NCI-H2081 (cell line): ENCODE data around the gene PRTFDC1.
"Not testable (repeated sequence)": the region's sequence is repeated elsewhere in the genome, so short reads cannot be mapped to it uniquely, and the experiment has no call there.

ENCODE experiments used
- DNase-seq, 2 experiments: peaks; one replicate each; lab custom pipeline; 2025; lab: John Stamatoyannopoulos, UW

The PRTFDC1 gene

DNA sequence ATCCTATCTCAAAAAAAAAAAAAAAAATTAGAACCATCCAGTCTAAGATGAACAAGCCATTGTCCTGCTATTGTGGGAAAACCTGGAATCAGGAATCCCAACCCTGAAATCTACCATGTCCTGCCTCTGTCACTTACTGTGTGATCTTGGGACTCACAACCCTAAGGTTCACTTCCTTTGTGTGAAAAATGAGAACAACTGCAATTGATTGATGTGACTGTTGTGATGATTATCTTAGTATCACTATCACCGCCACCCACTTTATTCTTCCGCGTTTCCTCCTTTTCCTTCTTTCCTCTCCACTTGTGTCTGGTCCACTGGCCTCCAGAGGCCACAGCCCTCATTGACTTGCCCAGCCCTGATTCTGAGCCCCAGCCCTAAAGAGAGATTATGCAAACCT, 12.6 kb upstream of the PRTFDC1 start:
- DNase-seq: no peak

DNA sequence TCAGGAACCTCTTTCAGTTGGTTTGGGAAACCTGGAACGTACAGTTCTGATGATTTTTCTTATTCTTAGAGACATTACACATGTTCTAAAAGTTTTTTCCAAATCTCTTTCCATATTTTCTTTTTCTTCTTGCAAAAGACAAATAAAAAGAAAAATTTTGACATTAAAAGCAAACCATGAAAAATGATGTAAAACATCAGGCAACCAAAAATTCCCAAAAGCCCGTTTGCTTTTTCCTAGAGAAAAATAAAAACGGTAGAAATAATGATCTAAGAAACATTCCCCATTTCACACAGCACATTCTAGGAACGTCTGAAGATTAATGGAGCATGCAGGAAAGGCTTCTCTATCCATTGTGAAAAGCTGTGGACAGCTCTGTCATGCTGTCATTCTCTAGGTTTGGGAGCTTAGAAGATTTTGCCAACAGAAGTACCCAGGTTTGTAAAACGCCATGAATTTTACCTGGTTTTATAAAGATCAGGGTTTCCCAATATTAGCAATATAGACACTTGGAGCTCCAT, 11.2 kb upstream of the PRTFDC1 start:
- DNase-seq: no peak

DNA sequence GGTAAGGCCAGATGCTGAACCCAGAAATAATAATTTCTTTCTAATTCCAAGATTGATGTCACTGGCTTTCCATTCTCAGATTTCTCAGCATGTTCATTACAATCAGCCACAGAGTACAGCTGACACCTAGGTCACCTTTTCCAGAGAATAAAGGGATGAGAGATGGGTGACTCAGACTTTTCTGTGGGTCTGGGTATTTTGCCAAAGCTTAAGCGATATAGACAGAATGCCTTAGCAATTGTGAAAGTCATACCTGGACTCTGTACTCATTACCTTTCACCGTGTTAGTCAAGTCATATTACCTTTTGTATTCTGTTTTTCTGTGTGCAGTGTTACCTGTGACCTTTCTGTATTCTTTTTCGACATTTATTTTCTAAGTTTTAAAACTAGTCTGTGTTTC, 10.6 kb upstream of the PRTFDC1 start:
- no peak for DNase-seq

DNA sequence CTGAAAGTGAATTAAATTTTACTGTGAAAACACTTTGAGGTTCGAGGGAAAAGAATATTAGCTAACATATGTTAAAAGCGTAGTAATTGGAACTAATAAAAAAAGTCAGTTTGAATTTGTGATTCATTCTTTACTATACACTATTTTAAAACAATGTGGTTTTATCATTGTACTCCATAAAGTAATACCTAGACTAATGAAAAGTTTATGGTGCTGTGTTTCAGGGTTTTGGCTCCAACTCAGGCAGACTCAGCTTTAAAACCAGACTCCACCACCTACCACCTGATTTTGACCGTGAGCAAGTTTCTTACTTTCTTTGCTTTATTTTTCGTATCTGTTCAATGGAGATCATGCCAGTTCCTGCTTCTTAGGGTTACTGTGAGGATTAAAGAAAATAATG, 9.2 kb upstream of the PRTFDC1 start:
- DNase-seq: no peak

DNA sequence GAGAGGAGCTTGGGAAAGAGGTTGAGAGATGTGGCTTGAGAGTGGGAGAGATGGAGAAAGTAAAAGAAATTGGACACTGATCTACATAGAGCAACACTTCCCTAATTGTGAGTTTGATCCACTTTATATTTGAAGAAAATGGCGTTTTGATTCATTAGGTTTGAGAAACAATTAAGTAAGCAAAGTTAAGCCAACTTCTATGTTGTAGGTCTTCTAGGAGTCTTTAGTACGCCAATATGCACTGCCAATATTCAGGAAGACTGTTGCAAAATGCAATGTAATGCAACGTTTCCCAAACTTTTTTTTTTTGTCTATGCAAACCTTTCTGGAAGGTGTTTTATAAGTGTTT, 7.0 kb upstream of the PRTFDC1 start:
- DNase-seq: no peak

DNA sequence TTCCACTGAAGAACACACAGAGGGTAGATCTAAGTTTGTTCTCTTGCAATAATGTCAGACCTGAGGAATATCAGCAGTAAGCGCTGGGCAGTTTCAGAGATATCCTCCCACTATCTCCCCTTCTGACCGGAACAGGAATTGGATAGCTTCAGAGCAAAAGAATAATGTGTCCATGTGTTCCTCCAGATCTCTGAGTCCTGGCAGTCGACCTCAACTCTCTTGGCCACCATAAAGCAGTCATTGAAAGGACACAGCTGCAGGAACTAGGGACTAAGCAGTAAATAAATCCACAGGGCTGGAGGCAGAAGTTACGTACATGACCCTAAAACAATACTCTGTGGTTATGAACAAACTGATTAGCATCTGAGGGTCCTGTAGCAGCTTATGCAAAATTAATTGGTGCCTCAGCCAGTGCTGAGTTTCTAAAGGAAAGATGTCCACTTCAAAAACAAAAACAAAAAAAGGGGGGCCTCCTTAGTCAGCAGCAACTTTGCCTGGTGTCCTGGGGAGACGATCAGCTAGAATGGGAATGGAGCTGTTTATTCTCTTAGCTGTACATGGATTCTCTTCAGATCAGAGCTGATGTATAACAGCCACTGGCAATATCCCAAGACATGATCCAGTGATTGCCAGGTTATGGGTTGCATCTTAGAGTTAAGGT, 6.4 kb upstream of the PRTFDC1 start:
- no peak for DNase-seq

DNA sequence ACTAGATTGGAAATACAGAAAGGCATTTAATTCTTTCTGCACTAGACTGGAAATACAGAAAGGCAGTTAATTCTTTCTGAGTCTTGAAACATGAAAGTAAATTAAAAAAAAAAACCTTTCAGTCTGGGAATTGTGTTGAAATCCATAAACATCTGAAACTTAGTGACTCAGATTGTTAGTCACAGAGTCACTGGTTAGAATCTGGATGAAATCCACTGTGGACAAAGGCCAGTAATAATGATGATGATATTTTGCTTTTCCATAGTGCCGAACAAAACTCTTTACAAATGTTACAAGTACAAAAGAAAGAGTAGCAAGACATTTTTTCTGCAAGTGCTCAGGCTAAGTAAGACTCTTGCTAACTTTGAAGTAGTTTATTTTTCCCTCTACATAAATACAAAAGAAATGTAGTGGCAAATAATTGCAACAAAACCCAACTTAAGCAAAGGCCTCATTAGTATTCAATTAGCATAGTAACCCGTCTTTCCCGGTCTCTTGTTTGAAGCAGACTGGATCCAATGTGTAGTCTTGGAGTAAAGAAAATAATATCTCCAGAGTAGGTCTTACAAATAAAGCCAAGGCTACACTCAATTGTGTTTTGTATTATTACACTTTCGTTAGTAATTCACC, 5.8 kb upstream of the PRTFDC1 start:
- no peak for DNase-seq

DNA sequence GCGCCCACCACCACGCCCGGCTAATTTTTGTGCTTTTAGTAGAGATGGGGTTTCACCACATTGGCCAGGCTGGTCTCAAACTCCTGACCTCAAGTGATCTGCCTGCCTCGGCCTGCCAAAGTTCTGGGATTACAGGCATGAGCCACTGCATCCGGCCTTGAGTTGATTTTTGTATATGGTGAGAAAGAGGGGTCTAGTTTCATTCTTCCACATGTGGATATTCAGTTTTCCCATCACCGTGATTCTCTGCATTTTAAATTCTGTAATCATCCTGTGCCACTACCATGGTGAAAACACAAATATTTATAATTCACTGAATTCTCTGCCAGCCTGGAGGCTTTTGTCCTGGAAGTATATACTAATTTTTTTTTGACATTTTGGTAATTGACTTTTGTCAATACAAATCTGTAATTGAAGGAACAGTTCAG, 5.2 kb upstream of the PRTFDC1 start:
- not testable (repeated sequence) for DNase-seq

DNA sequence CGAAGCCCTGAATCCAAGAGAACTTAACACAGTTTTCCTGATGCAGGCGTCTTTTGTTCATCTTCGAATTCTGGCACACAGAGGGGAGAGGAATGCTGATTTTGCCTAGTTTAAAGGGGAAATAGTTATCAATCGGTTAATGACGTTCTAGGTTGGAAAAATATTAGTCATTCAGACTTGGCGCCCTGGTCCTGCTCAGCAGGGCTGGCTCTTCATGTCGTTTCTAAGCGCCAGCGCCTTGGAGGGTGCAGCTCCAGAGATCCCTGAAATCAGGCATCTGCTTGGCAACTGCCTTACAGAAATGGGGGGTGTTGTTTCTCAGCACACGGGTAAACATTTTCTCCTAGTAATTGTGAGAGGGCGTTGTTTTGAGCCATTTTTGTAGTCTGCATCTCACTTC, 1.3 kb upstream of the PRTFDC1 start:
- DNase-seq: no peak

DNA sequence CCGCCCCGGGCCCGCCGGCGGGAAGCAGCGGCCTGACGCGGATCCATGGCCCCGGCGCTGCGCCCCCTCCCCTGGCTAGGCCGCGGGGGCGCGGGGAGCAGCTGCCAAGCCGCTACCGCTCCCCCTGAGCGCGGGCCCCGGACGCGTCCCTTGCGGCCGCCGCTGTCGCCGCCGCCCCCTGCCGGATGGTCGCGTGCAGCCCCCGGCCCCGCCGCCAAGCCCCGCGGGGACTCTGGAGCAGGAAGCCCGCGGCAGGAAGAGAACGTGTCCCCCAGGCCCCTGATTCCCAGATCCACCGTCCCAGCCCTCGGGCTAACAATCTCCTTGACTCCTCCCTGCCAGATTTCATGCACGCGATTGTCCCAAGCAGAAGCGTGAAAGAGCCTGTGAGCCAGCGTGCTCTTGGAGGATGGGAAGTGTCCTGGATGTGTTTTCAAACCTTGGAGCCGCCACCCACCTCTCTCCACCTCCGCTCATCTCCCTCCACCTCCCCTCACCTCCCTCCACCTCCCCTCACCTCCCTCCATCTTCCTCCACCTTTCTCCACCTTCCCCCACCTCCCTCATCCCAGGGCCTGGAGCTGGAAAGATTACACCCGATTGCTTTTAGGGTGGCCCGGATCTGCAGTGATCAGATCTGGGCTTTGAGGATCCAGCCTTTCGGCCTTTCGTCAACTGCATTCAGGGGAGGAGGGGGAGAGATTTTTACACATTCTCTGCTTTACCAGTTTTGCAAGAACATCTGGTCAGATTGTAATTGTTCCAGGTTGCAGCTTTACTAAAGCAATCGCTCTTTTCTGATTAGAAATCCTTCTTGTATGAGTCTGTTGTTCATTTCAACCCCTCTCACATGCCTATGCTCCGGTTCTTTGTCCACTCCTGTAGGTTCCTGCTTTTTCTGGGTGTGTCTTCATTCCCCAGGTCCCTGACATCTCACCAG, 570 bp upstream of the PRTFDC1 start:
- peak; percentile 56 to 59 for DNase-seq

DNA sequence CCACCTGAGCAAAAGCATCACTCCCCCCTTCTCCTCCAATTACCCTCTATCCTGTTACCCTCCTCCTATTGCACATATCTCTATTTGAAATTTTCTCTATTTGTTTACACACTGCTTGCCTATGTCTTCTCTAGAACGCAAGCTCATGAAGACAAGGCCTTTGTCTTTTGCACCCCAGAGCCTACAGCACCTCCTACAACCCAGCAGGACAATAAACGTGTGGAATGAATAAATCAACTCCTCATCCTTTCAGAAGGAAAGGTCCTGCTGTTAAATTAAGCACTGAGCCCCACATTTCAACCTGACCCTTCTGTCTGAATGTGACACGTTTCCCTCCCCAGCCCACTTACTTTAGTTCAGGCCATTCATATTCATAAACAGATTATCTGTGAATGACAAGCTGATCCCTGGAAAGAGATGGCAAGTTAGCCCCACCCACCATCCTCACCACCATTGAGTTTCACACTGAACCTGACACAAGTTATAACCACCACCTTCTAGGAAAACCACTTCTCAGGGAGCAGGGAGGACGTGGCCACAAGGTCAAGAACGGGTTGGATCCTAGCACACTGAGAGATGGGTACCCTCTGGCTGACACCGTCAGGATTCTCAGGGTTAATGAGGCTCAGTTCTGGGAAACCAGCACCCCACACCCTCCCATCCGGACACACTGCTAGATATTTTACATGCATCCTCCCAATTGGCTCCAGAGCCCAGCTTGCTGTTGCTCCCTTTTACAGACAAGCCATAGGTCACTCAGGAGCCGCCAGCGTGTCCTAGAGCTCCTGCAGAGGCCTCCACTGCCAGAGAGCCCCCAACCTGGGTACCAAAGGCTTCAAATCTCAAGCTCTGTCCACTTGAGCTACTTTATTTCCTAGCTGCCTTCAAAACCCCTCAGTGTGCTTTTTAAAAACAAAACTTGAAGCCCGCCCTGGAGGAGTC, 934 bp downstream of the PRTFDC1 start:
- peak in 1 of 2 experiments; percentile 48 for DNase-seq

DNA sequence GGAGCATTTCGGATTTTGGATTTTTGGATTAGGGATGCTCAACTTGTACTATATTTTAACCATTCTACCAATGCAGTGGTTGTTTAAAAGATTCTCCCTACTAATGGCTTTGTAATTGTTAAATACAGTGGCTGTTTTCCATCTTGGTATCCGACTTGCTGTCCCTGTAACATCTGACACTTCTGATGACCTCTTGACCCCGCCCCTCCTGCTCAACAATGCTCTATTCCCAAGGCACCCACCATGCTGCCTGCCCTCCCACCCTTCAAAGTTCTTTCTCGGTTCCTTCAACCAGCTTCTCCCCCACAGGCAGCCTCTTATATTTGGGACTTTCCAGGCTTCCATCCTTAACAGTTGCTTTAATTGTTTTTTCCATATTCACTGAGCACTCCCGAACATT, 2.0 kb downstream of the PRTFDC1 start:
- DNase-seq: no peak

DNA sequence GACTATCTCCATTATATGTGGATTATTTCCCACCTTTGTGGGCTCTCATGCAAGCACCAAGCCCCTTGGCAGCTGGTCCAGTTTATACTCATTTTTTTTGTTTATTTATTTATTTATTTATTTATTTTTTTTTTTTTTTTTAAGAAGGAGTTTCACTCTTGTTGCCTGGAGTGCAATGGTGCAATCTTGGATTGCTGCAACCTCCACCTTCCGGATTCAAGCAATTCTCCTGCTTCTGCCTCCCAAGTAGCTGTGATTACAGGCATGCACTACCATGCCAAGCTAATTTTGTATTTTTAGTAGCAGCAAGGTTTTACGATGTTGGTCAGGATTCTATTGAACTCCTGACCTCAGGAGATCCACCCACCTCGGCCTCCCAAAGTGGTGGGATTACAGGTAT, 2.8 kb downstream of the PRTFDC1 start:
- DNase-seq: no peak

DNA sequence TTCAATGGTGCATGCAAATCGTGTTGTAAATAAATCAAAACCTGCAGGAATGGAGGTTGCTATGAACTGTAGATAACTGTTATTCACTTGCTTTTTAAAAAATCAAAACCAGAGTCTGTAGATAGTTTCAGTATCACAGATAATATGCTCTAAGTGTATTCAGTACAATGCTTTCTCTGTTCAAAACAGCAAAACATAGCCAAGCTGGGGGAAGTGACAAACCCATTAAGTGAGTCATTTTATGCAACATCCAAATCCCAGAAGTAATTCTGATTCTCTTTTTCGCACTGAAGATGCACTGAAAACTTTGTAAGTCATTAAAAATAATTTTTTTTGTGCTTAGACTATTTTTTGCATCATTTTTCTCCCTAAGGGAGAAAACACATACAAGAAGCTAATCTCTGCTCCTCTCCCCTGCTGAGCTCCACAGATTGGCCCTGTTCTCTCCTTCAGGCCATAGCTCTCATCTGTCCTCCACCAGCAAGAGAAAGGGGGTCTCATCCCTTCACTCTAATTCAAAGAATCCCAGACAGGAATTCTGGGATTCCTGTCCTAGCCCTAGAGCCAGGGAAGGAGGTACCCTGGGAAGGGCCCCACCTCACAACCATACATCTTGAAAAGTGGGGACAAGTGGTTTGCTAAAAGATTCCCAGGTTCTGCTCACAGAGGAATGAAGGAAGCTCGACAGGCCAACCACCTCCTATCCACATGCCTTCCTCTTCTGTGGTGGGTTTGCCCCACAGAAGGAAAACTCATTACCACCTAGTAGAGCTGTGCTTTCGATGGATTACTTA, 4.9 kb downstream of the PRTFDC1 start:
- no peak for DNase-seq

DNA sequence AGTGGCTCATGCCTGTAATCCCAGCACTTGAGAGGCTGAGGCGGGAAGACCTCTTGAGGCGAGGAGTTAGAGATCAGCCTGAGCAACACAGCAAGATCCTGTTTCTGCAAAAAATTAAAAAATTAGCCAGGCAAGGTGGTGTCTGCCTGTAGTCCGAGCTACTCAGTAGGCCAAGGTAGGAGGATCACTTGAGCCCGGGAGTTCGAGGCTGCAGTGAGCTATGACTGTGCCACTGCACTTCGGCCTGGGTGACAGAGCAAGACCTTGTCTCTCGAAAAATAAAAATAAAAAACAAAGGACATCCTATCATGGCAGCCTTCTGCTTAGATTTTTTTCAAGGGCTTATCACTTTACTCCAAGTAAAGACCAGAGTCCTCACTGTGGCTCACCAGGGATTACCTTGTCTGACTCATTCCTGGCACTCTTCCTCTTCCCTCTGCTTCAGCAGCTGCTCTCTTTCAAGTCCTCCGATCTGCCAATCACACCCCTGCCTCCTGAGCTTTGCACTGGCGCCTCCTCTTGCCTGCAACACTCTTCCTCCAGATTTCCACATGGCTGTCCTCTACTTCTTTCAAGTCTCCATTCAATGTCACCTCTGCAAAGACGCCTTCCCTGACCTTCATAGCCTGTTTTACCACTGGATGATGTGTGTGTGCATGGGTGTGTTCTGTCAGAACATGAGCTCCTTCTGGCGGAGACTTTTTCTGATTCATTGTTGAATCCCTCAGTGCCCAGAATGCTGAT, 7.7 kb downstream of the PRTFDC1 start:
- DNase-seq: no peak

DNA sequence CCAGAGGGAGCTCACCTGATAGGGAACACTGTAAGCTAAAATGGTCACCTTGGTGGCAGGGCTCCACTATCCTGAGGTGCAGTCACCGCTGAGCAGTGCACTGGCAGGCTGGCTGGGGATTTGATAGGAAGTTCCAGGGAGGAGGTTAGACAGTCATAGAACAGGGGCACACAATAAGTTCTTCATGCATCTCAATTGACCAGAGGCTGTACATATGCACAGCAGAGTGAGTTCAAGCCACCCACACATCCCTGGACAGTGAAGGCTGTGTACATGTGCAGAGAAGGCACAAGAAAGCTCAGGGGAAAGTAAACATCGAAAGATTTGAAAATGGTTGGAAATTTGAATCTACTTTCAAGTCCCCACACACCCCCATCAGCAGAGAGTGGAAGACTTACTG, 13.9 kb downstream of the PRTFDC1 start:
- DNase-seq: no peak

DNA sequence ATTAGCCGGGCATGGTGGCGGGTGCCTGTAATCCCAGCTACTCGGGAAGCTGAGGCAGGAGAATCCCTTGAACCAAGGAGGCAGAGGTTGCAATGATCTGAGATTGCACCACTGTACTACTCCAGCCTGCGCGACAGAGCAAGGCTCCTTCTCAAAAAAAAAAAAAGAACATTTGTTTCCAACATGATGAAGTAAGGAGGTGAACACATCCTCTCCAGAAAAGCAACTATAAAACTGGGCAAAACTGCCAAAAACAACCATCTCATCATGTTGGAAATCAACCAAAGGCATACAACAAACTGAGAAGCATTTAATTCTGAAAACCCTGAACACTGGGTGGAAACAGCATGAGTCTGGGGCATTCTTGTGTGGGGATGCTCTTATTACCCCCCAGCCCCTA, 14.3 kb downstream of the PRTFDC1 start:
- no peak for DNase-seq

DNA sequence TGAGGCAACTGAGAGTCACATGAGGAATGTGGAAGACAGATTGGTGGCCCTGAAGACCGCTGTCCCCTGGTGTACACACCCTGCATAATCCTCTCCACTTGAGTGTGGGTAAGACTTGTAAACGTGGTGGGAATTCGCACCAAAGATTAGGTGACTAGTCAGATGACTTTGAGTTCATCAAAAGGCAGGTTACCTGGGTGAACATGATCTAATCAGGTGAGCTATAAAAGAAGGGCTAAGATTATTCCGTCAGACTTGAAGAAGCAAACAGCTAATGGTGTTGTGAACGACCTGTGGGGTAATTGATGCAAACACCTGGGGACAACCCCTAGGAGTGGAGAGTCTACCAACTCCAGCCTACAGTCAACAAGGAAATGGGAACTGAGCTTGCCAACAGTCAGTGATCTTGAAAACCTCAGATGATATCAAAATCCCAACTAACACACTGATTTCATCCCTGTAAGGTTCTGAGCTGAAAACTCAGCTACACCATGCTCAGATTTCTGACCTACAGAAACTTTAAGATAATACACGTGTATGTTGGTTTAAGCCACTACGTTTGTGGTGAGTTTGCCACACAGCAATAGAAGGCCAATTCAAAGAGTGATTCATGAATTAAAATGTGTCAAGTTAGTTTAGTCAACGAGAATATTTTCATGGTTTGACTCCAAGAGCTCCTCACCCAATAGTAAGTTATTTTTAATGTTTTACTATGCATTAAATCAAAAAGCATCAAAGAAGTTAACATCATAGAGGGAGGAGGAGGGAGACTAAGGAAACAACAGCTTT, 16.7 kb downstream of the PRTFDC1 start:
- DNase-seq: no peak

DNA sequence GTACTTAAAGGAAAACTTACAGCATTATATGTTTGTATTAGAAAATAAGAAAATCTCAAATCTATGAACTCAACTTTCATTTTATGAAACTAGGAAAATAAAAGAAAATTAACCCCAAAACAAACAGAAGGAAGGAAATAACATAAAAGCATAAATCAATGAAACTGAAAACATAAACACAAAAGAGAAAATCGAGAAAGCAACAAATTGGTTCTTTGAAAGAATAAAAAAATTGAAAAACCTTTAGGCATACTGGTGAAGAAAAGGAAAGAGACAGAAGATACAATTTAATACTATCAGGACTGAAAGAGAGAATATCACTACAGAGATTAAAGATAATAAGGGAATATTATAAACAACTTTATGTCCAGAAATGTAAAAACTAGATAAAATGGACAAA, 21.2 kb downstream of the PRTFDC1 start:
- no peak for DNase-seq
